Ovary (tissue), 9 donors: ENCODE results near the gene MTRFR. TPM values are rescaled to one million over a fixed set of nuclear protein-coding genes. Genes with fewer than 3 reads are reported as not detected.

ENCODE experiments used
- DNase-seq, 5 donors: peaks; one replicate each; pipeline ENCODE4 v3.0.0-alpha.2; 2019 to 2020
- H3K27ac ChIP-seq, 2 donors: fragments of 200-600 bp; one replicate each; pipeline versions ENCODE4 v1.5.1 to v1.8.0; 2019 to 2022
- H3K27me3 ChIP-seq: fragments of 200-600 bp; one replicate; pipeline ENCODE4 v1.8.0; 2022
- H3K36me3 ChIP-seq: fragments of 200-600 bp; sonication (generic); one replicate; pipeline ENCODE4 v1.5.1; 2019
- H3K4me1 ChIP-seq: one replicate; pipeline ENCODE4 v1.8.1; 2013; ENCODE audit warnings: mild to moderate bottlenecking, moderate library complexity; ENCODE audit not compliant: insufficient read depth
- H3K4me3 ChIP-seq: fragments of 200-600 bp; sonication (generic); one replicate; pipeline ENCODE4 v1.5.1; 2017
- H3K9me3 ChIP-seq, 2 donors: fragments of 200-600 bp in 1 of 2; sonication (generic) in 1 of 2; one replicate each; pipeline versions ENCODE4 v1.5.1 to v1.8.1; 2013 to 2019; ENCODE audit warnings: mild to moderate bottlenecking in 1 of 2, moderate library complexity in 1 of 2
- EP300 ChIP-seq: sonication (generic); formaldehyde crosslinking; IDR thresholded peaks from one replicate; pipeline ENCODE4 v1.6.1; 2017; ENCODE audit warnings: antibody characterized with exemption
- POLR2A ChIP-seq: fragments of 450-650 bp; IDR thresholded peaks from one replicate; pipeline ENCODE4 v1.6.1; 2017; ENCODE audit warnings: antibody characterized with exemption, mild to moderate bottlenecking, moderate library complexity
- WGBS, 3 donors: extraction: QIAGEN DNeasy Blood & Tissue Kit in 1 of 3; methylation state at CpG; one replicate each; pipeline versions ENCODE4 v1.1.5 to v1.1.7; 2013 to 2017; 5-methylcytosine and 5-hydroxymethylcytosine counted together
- intact Hi-C, 4 donors: fragments of 100-400 bp; cut with DNase I; formaldehyde crosslinking; loops; one replicate each; pipeline versions ENCODE4 v1.11.0 to v1.15.1; 2022 to 2023
- polyA plus RNA-seq, 2 donors: library from polyadenylated mRNA; stranded (reverse); fragments of 200-250 nt in 1 of 2; fragments of 350-450 nt in 1 of 2; fragmentation: Illumina TruSeq in 1 of 2; extraction: RNeasy Lipid Tissue Mini Kit (QIAGEN cat#74804) in 1 of 2; gene quantifications; one replicate each; pipeline ENCODE4 v1.2.3, GENCODE V29; 2013 to 2014
- small RNA-seq: library from RNA; depleted of rRNA; stranded (forward); fragments of <200 nt; gene quantifications from one replicate; pipeline ENCODE3, GENCODE V24; 2016
- total RNA-seq, 7 donors: library from RNA; depleted of rRNA in 2 of 7; stranded (reverse); fragments of >200 nt in 2 of 7; fragmentation: NEBNext Ultra II Directional in 3 of 7; extraction: Animal tissue kit (Norgen Biotek cat#: 25700) in 3 of 7; gene quantifications; one replicate each; pipeline versions ENCODE4 v1.1.0 to v1.2.4, GENCODE V29; 2016 to 2023
- TF ChIP-seq, protein P1 (sequence below), 3 donors: fragments of 450-650 bp in 2 of 3; fragments of 200-600 bp in 1 of 3; IDR thresholded peaks; one replicate each; pipeline versions ENCODE4 v1.5.1 to v1.8.0; 2016 to 2022; ENCODE audit warnings: antibody characterized with exemption in 3 of 3, mild to moderate bottlenecking in 1 of 3
- donor health status: DM: no; HTN: no; CAD: no; lungs with moderate emphysema.
- donor health status: DM: no; HTN: no; CAD: no.
- donor health status: Bipolar disorder and iron deficiency.
- donor health status: DM: yes; HTN: yes; CAD: no.
- donor health status: DM: no; HTN: no; CAD: no.
- donor health status: DM: yes; HTN: yes; CAD: no.

MTRFR gene
- total and polyA plus RNA-seq, 9 donors: 13.4 to 21.2 (median 17.5) TPM

DNA sequence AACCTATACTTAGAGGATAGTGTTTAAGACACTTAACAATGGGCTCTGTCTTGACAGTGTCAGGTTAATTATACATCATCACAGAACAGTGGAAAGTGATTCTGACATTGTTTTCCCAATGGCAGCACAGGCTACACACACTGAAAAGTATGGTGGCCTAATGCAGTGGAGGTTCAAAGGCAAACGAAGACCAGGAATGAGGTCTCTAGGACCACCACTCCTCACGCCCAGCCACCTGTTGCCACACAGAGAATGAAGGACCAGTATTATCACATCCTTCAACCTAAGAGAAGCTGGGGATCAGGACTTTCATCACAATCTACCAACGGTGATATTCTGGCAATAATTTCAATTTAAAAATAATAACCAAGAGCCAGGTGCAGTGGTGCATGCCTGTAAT lies 73.0 kb downstream of the MTRFR start:
- 87 to 97% (median 87%) methylated on average over 3 of the region's 3 CpGs for WGBS, 3 donors
- intact Hi-C loops: no loop called here
- Histone ChIP-seq H3K27ac (no peak overlapping the region), H3K27me3 (no peaks in the 10 kb centered on the region), H3K36me3 (no peaks in the 10 kb centered on the region), H3K4me3 (no peak overlapping the region), H3K9me3 (no peaks in the 10 kb centered on the region), H3K4me1 (no peaks in the 10 kb centered on the region)
- no peak for DNase-seq
- no peak for TF ChIP-seq POLR2A
- no peak for TF ChIP-seq EP300
- TF ChIP-seq, protein P1, sequence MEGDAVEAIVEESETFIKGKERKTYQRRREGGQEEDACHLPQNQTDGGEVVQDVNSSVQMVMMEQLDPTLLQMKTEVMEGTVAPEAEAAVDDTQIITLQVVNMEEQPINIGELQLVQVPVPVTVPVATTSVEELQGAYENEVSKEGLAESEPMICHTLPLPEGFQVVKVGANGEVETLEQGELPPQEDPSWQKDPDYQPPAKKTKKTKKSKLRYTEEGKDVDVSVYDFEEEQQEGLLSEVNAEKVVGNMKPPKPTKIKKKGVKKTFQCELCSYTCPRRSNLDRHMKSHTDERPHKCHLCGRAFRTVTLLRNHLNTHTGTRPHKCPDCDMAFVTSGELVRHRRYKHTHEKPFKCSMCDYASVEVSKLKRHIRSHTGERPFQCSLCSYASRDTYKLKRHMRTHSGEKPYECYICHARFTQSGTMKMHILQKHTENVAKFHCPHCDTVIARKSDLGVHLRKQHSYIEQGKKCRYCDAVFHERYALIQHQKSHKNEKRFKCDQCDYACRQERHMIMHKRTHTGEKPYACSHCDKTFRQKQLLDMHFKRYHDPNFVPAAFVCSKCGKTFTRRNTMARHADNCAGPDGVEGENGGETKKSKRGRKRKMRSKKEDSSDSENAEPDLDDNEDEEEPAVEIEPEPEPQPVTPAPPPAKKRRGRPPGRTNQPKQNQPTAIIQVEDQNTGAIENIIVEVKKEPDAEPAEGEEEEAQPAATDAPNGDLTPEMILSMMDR (IDR thresholded peaks at IDR 0.05): no peak

Small RNAs within 50 kb of the gene (small RNA-seq; reads per million reads assigned to genes)
- gene RNA5SP375: not detected

Other genes with a start within 250 kb of the MTRFR start
- 10 to 100 TPM; 11.1 to 71.8 (median 38.2) TPM for gene PITPNM2, start 82.3 kb upstream of the MTRFR start, total RNA-seq
- gene PITPNM2, start 82.3 kb upstream of the MTRFR start, polyA plus RNA-seq: 10 to 100 TPM; 11.1 to 12.5 TPM
- 10 to 100 TPM; 14.2 to 28.4 (median 21.9) TPM for gene MPHOSPH9, start 295 bp upstream of the MTRFR start, total RNA-seq
- gene MPHOSPH9, start 295 bp upstream of the MTRFR start, polyA plus RNA-seq: 1 to 10 TPM; 4.2 to 8.7 TPM
- gene CDK2AP1, start 38.4 kb downstream of the MTRFR start, total RNA-seq: 10 to 100 TPM; 34.5 to 93.1 (median 69.0) TPM
- 100 to 1,000 TPM in 1 of 2 donors, 10 to 100 TPM in 1; 71.1 to 144 TPM for gene CDK2AP1, start 38.4 kb downstream of the MTRFR start, polyA plus RNA-seq
- 10 to 100 TPM; 13.7 to 34.0 (median 27.2) TPM for gene SBNO1, start 131.4 kb downstream of the MTRFR start, total RNA-seq
- gene SBNO1, start 131.4 kb downstream of the MTRFR start, polyA plus RNA-seq: 10 to 100 TPM in 1 of 2 donors, 1 to 10 TPM in 1; 5.7 to 12.5 TPM
- 10 to 100 TPM; 14.4 to 31.0 (median 22.6) TPM for gene KMT5A, start 150.7 kb downstream of the MTRFR start, total RNA-seq
- gene KMT5A, start 150.7 kb downstream of the MTRFR start, polyA plus RNA-seq: 10 to 100 TPM; 21.6 to 47.9 TPM
- 1 to 10 TPM; 4.6 to 6.3 (median 5.8) TPM for gene RILPL2, start 203.2 kb downstream of the MTRFR start, total RNA-seq
- gene RILPL2, start 203.2 kb downstream of the MTRFR start, polyA plus RNA-seq: 1 to 10 TPM; 8.0 to 8.7 TPM
- 10 to 100 TPM; 13.7 to 18.4 (median 15.8) TPM for gene SNRNP35, start 224.7 kb downstream of the MTRFR start, total RNA-seq
- 10 to 100 TPM; 24.7 to 39.9 TPM for gene SNRNP35, start 224.7 kb downstream of the MTRFR start, polyA plus RNA-seq